Measurements from ENCODE around the gene CASR. TPM values are rescaled to one million over a fixed set of nuclear protein-coding genes. Genes with fewer than 3 reads are reported as not detected.

The CASR gene
- total and polyA plus RNA-seq, 2 of the 4 experiments (the other 2 are of a cell fraction): not detected

GRCh38 chr3:122199552-122199951 lies 16.1 kb downstream of the CASR start:
- no peak overlapping the region for H3K4me2 ChIP-seq (ENCODE audit: low read depth, low read length)
- TF ChIP-seq MXI1 (IDR thresholded peaks at IDR 0.05; ENCODE audit: borderline replicate concordance, low read depth, low read length): no peak
- no peak for TF ChIP-seq RAD21 (IDR thresholded peaks at IDR 0.05; ENCODE audit: low read length)
- TF ChIP-seq, protein P1, sequence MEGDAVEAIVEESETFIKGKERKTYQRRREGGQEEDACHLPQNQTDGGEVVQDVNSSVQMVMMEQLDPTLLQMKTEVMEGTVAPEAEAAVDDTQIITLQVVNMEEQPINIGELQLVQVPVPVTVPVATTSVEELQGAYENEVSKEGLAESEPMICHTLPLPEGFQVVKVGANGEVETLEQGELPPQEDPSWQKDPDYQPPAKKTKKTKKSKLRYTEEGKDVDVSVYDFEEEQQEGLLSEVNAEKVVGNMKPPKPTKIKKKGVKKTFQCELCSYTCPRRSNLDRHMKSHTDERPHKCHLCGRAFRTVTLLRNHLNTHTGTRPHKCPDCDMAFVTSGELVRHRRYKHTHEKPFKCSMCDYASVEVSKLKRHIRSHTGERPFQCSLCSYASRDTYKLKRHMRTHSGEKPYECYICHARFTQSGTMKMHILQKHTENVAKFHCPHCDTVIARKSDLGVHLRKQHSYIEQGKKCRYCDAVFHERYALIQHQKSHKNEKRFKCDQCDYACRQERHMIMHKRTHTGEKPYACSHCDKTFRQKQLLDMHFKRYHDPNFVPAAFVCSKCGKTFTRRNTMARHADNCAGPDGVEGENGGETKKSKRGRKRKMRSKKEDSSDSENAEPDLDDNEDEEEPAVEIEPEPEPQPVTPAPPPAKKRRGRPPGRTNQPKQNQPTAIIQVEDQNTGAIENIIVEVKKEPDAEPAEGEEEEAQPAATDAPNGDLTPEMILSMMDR (conservative IDR thresholded peaks at IDR 0.05; ENCODE audit: low read depth, low read length): no peak
- TF ChIP-seq POLR2A (IDR thresholded peaks at IDR 0.05; ENCODE audit: low read depth, low read length): no peak
- no peak for TF ChIP-seq CHD1 (IDR thresholded peaks at IDR 0.05; ENCODE audit: low read depth, low read length)
- TF ChIP-seq NFE2L2 (IDR thresholded peaks at IDR 0.05; ENCODE audit: low read depth, low read length): no peak
- TF ChIP-seq USF2 (IDR thresholded peaks at IDR 0.05; ENCODE audit: low read depth, low read length): no peak
- TF ChIP-seq CEBPB (IDR thresholded peaks at IDR 0.05; ENCODE audit: low read depth, low read length): no peak
- no peak for TF ChIP-seq RCOR1 (IDR thresholded peaks at IDR 0.05; ENCODE audit: insufficient replicate concordance, low read length)
- TF ChIP-seq BHLHE40 (IDR thresholded peaks at IDR 0.05; ENCODE audit: low read depth, low read length): no peak
- TF ChIP-seq RFX5 (IDR thresholded peaks at IDR 0.05; ENCODE audit: low read depth, low read length): no peak
- no peak for TF ChIP-seq SMC3 (IDR thresholded peaks at IDR 0.05; ENCODE audit: low read depth, low read length)
- TF ChIP-seq MAFK (IDR thresholded peaks at IDR 0.05; ENCODE audit: low read depth, low read length): no peak
- no peaks in the 10 kb centered on the region for H3K4me1 ChIP-seq (ENCODE audit: control insufficient read depth, insufficient read depth, low read length)
- in situ Hi-C loops (cut with MboI; ENCODE audit: low sequenced_read_pairs): no loop called here
- H2BK15ac ChIP-seq (ENCODE audit: low read depth, low read length): no peak overlapping the region
- H3K79me1 ChIP-seq (ENCODE audit: low read depth in 1 of 2, low read length in 2 of 2): no peaks in the 10 kb centered on the region
- no peak overlapping the region for H3K23ac ChIP-seq (ENCODE audit: low read depth, low read length)
- no peak overlapping the region for H2AFZ ChIP-seq (replicated peaks; ENCODE audit: low read length, poor library complexity)
- BruUV-seq (replicated peaks): no TSS peak
- H2BK20ac ChIP-seq (ENCODE audit: low read depth, low read length): no peak overlapping the region
- ATAC-seq (ENCODE audit: low read depth) (no peak), DNase-seq (no peak)
- no peak overlapping the region for H3K18ac ChIP-seq (ENCODE audit: low read depth, low read length)
- H2AK5ac ChIP-seq (ENCODE audit: low read depth, low read length): no peak overlapping the region
- no peaks in the 10 kb centered on the region for H4K20me1 ChIP-seq (ENCODE audit: insufficient read depth, low read length)
- H3K56ac ChIP-seq (ENCODE audit: extremely low read depth, insufficient read depth, low read length): no peak overlapping the region
- H3K14ac ChIP-seq (replicated peaks; ENCODE audit: low read depth, low read length): no peak overlapping the region
- no CpG with 5 or more reads among the region's 4 CpGs for WGBS, 2 experiments (ENCODE audit: extremely low coverage in 2 of 2, insufficient read length in 1 of 2)
- H3K4me3 ChIP-seq (ENCODE audit: insufficient read depth, low read depth, low read length): no peak overlapping the region
- dilution Hi-C loops (cut with HindIII; ENCODE audit: low sequenced_read_pairs, unreplicated experiment): no loop called here
- no peaks in the 10 kb centered on the region for H3K27me3 ChIP-seq (ENCODE audit: control insufficient read depth, insufficient read depth, low read length)
- ChIA-PET CTCF (no interaction called here), POLR2A (ENCODE audit: unreplicated experiment) (no interaction called here)
- H3K4ac ChIP-seq (ENCODE audit: low read depth, low read length): no peak overlapping the region
- H4K91ac ChIP-seq (ENCODE audit: insufficient read depth, low read depth, low read length): no peak overlapping the region
- H2BK120ac ChIP-seq (ENCODE audit: low read depth, low read length): no peak overlapping the region
- no peak overlapping the region for H4K5ac ChIP-seq (ENCODE audit: low read depth, low read length)
- intact Hi-C loops (cut with micrococcal nuclease): no loop called here
- H3K9me3 ChIP-seq (ENCODE audit: control insufficient read depth, insufficient read depth, low read length): no peaks in the 10 kb centered on the region
- H3K27ac ChIP-seq (ENCODE audit: insufficient read depth, low read length): no peak overlapping the region
- no peaks in the 10 kb centered on the region for H3K9me1 ChIP-seq (ENCODE audit: insufficient read depth, low read length)
- no peaks in the 10 kb centered on the region for H3K36me3 ChIP-seq (ENCODE audit: control insufficient read depth, insufficient read depth, low read length)
- H2BK5ac ChIP-seq (ENCODE audit: low read depth, low read length, poor library complexity, severe bottlenecking): no peak overlapping the region
- no peak overlapping the region for H2AK9ac ChIP-seq (replicated peaks; ENCODE audit: low read depth, low read length, poor library complexity)
- no peak overlapping the region for H3K9ac ChIP-seq (ENCODE audit: low read depth, low read length)
- H4K8ac ChIP-seq (ENCODE audit: low read depth in 2 of 2, low read length in 2 of 2): no peak overlapping the region

Measured in IMR-90 (cell line).